Measurements from ENCODE around the gene HOXA6.

The HOXA6 gene

DNA sequence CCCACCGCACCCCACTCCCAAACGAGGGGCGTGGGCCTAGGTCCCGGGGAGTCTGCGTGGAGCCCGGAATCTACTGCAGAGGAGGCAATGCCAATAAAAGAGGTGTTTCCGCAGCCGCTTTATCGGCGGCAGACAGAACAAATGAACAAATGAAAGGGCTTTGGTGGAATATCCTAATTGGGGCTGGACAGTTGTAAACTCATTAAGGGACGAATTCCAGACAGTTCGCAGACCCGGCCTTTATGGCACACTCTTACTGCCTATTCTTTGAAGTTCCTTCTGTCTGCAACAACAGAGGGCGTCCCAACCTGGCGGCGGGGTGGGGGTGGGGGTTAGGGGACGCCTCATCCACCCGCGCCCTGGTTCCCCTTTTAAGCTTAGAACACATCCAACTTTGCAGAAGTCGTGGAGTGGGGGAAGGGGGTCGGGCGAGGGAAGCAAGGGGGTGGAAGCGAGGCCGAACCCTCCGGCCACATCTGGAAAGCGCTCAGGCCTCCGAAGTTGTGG is 13.7 kb upstream of the HOXA6 start:
- DNase-seq: peak in 1 of 2 donors; percentile 45

DNA sequence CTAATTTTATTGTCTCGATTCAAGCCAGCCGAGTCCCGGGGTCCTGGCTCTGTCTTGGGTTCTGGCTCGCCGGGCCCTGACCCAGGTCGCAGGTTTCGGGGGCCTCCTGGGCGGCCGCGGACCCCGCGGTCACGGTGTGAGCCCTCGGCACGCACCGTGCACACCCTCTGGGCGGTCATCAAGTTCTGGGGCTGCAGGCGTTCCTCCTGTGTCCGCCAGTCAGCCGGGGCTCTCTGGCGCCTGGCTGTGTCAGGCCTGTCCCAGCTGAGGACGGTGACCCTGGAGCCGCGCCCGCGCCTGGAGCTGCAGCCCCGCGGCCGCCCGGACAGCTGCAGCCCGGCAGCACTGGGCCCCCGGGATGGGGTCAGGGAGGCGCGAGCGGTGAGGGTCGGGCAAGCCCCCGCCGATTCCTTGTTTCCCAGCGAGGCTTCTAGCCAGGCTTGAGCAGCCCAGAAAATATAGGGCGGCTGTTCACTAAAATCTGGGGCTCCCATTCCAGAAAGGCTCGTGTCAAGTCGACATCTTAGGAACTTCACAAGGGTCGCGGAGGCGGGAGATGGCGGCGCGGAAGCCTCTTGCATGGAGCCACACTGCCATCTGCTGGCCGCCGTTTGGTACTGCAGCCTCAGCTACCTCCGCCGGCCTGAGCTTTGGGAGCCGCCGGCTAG is 13.1 kb upstream of the HOXA6 start:
- peak; percentile 83 to 85 for DNase-seq

DNA sequence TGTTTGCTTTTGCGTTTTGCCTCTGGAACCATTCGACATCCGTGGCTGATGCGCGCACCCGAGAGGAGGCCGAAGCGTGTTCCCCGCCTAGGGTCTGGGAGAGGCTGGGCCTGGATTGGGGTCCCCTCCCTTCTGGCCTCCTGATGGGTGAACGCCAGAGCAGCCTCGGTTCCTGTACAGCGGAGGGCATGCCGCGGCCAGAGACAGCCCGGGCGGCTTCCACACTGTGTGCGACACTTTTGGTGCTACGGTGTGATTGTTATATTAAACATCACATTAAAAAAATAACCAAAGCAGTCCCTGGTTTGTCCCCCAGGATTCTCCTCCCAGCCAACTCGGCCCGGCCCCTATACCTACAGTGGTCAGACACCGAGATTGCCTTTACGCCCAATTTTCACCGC is 12.6 kb upstream of the HOXA6 start:
- no peak for DNase-seq

- no peak for DNase-seq
These were observed 11.9 kb upstream of the HOXA6 start for GRCh38 chr7:27159266-27160144.

DNA sequence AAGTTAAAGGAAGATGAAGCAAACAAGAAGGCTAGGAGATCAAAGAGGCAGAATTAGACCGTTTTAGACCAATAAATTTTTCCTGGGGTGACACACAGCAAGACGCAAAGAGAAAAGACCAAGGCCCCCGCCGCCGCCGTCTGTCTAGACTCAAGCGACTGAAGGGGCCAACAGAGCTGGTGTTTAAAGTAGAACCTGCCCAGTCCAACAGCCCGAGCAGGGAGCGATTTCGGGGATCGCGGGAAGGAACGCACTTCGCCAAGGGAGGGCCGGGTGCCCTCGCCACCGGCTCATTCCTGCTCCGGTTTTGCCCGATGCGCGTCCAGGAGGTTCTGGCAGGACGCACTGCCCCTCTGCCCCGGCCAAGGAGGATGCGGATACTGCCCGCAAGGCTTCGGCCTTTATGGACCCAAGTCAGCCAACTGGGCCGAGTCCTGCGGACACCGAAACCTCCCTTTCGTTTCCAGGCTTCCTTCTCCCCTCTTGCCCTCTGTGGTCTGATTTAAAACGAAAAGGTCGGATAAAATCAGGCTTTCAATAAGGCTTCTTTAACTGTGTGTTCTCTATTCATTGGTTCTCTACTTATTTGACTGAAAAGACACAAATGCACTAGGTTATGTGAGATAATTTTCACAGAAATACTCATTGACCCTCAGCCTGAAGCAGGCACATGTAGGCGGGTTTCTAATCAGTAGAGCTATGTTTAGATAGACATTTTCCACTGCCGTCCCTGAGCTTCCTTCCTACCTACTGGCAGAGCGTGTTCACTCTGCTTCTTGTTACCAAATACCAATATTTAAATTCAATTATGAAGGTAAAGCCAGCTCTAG is 11.1 kb upstream of the HOXA6 start:
- DNase-seq: no peak

DNA sequence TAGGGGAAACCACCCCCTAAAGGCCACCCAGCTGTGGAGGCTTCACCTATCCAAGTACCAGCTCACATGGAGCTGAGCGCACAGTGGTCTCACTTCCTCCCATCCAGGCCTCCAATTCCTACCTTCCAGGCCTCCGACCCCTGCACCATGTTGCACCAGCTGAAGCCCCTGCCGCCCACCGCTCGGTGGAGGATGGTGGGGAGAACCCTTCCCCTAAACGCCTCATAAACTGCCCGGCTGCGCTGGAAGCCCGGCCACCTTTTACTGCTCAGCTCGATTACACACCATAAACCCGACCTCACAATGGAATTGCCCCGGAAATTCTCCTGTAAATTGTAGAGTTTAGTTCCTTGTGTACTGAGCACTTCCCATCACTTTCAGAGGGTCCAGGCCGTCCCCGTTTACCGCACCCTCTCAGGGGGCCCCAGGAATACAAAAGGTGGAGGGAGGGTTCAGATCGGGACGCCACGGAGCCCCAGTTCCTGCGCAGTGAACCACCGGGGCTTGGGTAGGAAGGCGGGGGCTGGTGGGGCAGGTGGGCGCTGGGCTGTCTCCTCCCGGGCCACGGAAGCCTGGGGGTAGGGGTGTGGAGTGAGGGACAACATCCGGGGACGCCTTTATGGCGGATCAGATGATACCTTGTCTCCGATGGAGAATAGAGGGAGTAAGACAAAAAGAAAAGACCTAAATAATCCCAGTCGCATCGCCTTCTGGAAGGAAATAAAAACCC is 10.3 kb upstream of the HOXA6 start:
- no peak for DNase-seq

DNA sequence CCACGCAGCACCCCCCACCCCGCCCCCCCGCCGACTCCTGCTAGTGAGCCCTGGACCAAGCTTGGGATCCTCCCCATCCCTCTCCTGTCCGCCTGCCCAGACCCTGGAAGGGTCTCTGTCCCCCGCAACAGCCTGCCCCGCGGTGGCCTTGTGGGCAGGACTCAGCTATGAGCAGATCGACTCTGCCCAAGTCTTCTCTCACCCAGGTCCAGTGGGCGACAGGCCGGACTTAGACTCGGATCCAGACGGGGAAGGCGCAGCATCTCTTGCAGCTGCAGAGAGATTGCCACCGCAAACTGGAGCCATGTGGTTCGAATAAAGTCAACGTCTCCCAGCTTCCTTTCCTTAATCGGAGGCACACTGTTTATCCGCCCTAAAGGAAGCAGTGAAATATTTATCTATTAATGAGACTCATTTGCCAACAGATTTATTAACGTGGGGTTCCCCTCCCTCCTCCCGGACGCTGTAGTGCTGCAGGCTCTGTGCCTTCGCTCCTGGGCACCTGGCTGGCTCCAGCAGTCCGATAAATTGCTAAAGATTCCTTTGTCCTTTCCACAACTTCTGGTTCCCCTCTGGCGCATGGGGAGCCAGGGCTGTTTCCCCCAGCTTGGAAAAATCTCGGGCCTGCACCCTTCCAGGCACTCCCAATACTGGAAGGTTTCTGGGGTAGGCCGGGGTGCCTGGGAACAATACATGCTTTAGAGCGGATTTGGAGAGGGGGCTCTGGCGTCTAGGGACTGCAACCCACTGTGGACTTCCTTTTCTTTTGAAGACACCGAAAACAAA is 9.5 kb upstream of the HOXA6 start:
- DNase-seq: no peak

GRCh38 chr7:27156508-27156898 is 8.9 kb upstream of the HOXA6 start, which contains the start of gene HOXA7:
Gene HOXA7 (minus strand): TSS chr7:27156675. CDS start chr7:27156545, 130 bp downstream.
- DNase-seq: no peak

DNA sequence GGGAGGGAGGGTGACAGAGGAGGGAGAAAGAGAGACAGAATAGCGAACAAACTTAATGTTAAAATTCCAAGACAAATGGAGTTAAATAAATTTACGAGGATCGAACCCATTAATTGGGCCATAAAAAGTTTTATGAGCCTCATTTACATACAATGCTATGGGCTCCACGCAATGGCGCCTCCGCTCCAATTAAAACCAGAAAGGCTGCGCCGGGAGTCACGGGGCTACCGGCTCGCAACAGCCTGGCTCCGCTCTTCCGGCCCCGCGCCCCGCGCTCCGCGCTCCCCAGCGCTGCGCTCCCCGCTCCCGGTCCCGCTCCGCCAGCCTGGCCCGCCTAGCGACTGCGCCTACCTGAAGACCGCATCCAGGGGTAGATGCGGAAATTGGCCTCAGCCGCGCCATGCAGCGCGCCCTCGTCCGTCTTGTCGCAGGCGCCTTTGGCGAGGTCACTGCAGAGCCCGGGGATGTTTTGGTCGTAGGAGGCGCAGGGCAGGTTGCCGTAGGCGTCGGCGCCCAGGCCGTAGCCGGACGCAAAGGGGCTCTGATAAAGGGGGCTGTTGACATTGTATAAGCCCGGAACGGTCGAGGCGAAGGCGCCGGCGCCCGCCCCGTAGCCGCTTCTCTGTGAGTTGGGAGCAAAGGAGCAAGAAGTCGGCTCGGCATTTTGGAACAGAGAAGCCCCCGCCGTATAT is 8.4 kb upstream of the HOXA6 start:
- no peak for DNase-seq

GRCh38 chr7:27154901-27155815 is 7.6 kb upstream of the HOXA6 start:
- DNase-seq: no peak

DNA sequence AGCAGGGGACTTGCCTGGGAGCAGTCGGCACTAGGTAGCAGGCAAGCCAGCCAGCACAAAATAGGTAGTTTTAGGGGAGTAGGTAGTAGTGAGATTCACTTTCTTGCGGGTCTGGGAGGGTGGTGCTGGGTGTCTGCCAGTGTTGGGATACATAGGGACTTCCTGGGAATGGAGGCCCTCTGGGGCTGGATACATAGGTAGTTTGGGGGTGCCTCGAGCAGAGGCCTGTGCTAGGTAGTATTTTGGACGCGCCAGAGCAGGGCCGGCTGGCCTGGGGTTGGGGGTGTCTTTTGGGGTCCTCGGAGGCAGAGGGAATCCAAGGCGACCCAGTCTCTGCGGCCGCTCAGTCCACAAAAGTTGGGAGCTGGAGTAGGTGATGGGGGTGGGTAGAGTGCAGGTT is 6.8 kb upstream of the HOXA6 start:
- DNase-seq: no peak

- DNase-seq: no peak
These were observed 6.0 kb upstream of the HOXA6 start for GRCh38 chr7:27153526-27153925.

- no peak for DNase-seq
These were observed 5.4 kb upstream of the HOXA6 start for GRCh38 chr7:27152816-27153442.

- no peak for DNase-seq
These were observed 4.6 kb upstream of the HOXA6 start, which contains the start of gene HOXA3 for GRCh38 chr7:27151931-27152815. Gene HOXA3 (minus strand): TSS chr7:27152583. CDS start chr7:27110640, 41,943 bp downstream.

- DNase-seq: no peak
These were observed 3.9 kb upstream of the HOXA6 start for GRCh38 chr7:27151341-27151930.

DNA sequence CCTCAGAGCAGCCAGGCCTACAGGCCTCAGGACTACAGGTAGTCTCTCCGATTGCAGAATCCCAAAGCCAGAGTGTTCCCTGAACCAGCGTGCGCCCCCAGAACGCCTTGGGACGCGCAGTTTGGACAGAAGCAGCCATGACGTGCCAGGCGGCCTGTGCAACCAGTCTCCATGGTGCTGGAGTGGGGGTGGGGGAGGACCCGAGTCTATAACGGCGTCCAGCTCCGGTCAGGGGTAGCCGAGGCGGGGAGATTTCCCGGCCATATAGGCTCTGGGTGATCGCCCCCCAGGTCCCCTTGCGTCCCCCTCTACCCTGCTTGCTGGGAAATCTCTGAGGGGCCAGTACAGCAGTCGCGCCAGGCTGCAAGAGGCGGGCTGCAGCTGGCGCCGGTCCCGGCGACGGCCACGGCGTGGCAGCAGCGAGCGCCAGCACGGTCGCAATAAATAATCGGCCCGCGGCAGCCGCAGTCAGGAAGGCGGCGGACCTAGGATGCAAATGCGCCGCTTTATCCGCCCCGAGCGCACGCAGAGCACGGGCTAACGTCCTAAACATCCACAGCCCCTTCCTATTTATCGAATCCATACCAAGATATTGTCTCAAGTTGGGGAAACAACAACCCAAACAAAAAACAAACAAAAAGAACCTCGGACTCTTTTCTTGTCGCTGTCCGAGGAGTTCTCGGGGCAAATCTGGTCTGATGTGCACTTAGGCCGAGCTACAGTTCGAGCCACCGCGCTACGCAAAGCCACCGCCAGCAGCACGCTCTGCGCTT is 3.2 kb upstream of the HOXA6 start:
- DNase-seq: peak; percentile 68 to 70
